GM12872 (cell line): ENCODE data around the gene ADPRS.

Experiments
- CTCF ChIP-seq: IDR thresholded peaks from 3 replicates; pipeline ENCODE4 v1.5.1; 2011; ENCODE audit warnings: low read depth, mild to moderate bottlenecking, low read length, moderate library complexity; ENCODE audit not compliant: insufficient read depth

ADPRS gene

GRCh38 chr1:36126797-36127500 is 38.3 kb downstream of the ADPRS start:
- TF ChIP-seq CTCF, result no peak

- TF ChIP-seq CTCF, result no peak
These were observed 39.6 kb downstream of the ADPRS start for GRCh38 chr1:36128126-36128904.

GRCh38 chr1:36128905-36129206 is 40.2 kb downstream of the ADPRS start:
- TF ChIP-seq CTCF, result no peak

GRCh38 chr1:36132029-36132428 is 43.3 kb downstream of the ADPRS start:
- no peak for TF ChIP-seq CTCF

GRCh38 chr1:36133484-36133883 is 44.8 kb downstream of the ADPRS start:
- TF ChIP-seq CTCF, result no peak

GRCh38 chr1:36134031-36134430 is 45.3 kb downstream of the ADPRS start:
- TF ChIP-seq CTCF, result no peak

GRCh38 chr1:36134505-36135329 is 46.0 kb downstream of the ADPRS start:
- TF ChIP-seq CTCF, result peak; percentile 83
